Mammary epithelial cell (primary cell): Measurements from ENCODE around the gene TMTC4.

ENCODE experiments used
- CTCF ChIP-seq, 2 donors: IDR thresholded peaks in 1 of 2; conservative IDR thresholded peaks in 1 of 2; 2 replicates each; pipeline ENCODE4 v1.5.1; 2011 to 2012; ENCODE audit warnings: inconsistent platforms in 2 of 2, low read length in 2 of 2, mild to moderate bottlenecking in 2 of 2, control low read depth in 1 of 2, low read depth in 1 of 2; ENCODE audit not compliant: insufficient read depth in 1 of 2; ENCODE audit errors: extremely low read depth in 1 of 2
- EZH2 ChIP-seq: IDR thresholded peaks from 2 replicates; pipeline ENCODE4 v1.6.1; 2012; ENCODE audit warnings: low read length, inconsistent platforms, borderline replicate concordance

- peak; percentile 76 to 85 for TF ChIP-seq CTCF (conservative IDR thresholded peaks at IDR 0.05 in 1 of 2, IDR thresholded peaks at IDR 0.05 in 1 of 2; ENCODE audit: extremely low read depth in 1 of 2, insufficient read depth in 1 of 2, low read depth in 1 of 2, low read length in 2 of 2)
- no peak for TF ChIP-seq EZH2
Observed at GRCh38 chr13:100573121-100573520, 101.5 kb downstream of the TMTC4 start.
